Fibroblast of pulmonary artery (primary cell): ENCODE measurements around the gene GPR34.

Experiments
- DNase-seq: peaks from one replicate; pipeline ENCODE4 v3.0.0-alpha.2; 2010; ENCODE audit warnings: low read depth
- H3K4me3 ChIP-seq: replicated peaks from 2 replicates; pipeline ENCODE4 v1.5.1; 2011; ENCODE audit warnings: low read depth, mild to moderate bottlenecking, control low read depth, low read length, moderate library complexity
- CTCF ChIP-seq: IDR thresholded peaks from 2 replicates; pipeline ENCODE4 v1.5.1; 2011; ENCODE audit warnings: mild to moderate bottlenecking, control low read depth, low read length, inconsistent platforms; ENCODE audit errors: missing control alignments

GPR34 gene

GRCh38 chrX:41677183-41678060 is 11.4 kb upstream of the GPR34 start:
- peak; percentile 33 for DNase-seq
- no peak overlapping the region for H3K4me3 ChIP-seq
- no peak for TF ChIP-seq CTCF

- no peak overlapping the region for H3K4me3 ChIP-seq
- DNase-seq, result no peak
- no peak for TF ChIP-seq CTCF
Observed at GRCh38 chrX:41684138-41684537, 4.6 kb upstream of the GPR34 start.

- no peak overlapping the region for H3K4me3 ChIP-seq
- DNase-seq, result no peak
- TF ChIP-seq CTCF, result no peak
Observed at GRCh38 chrX:41684940-41685339, 3.8 kb upstream of the GPR34 start.

- no peak overlapping the region for H3K4me3 ChIP-seq
- TF ChIP-seq CTCF, result no peak
- no peak for DNase-seq
Observed at GRCh38 chrX:41686788-41687187, 2.0 kb upstream of the GPR34 start.

- TF ChIP-seq CTCF, result no peak
- no peak overlapping the region for H3K4me3 ChIP-seq
- no peak for DNase-seq
Observed at GRCh38 chrX:41688156-41688555, 617 bp upstream of the GPR34 start.

GRCh38 chrX:41689711-41690110 is 938 bp downstream of the GPR34 start:
- H3K4me3 ChIP-seq, result no peak overlapping the region
- DNase-seq, result no peak
- no peak for TF ChIP-seq CTCF
